ENCODE data around the gene BEST2. TPM values are rescaled to one million over a fixed set of nuclear protein-coding genes. Genes with fewer than 3 reads are reported as not detected.

BEST2 gene
- total RNA-seq, 2 donors from 2014 or later, result 12.1 to 22.6 TPM

- H3K36me3 ChIP-seq, result no peaks in the 10 kb centered on the region
- intact Hi-C loops (cut with DNase I), result no loop called here
- no peaks in the 10 kb centered on the region for H3K27me3 ChIP-seq
- TF ChIP-seq CTCF (IDR thresholded peaks at IDR 0.05), result no peak
- peak; percentile 71 for DNase-seq
- H3K9me3 ChIP-seq, result no peaks in the 10 kb centered on the region
- peak overlapping the region; percentile 41 to 52 for H3K9ac ChIP-seq (ENCODE audit: low read depth in 2 of 2, low read length in 2 of 2)
- H3K4me3 ChIP-seq, result no peak overlapping the region
- H3K27ac ChIP-seq, result peak overlapping the region; percentile 100
- H3K4me1 ChIP-seq, result peaks cover 35% of the 10 kb centered on the region
Measured at GRCh38 chr19:12783849-12784393, 32.3 kb downstream of the BEST2 start.

GRCh38 chr19:12784394-12784870 lies 32.8 kb downstream of the BEST2 start:
- H3K27ac ChIP-seq, result peak overlapping the region; percentile 100
- H3K27me3 ChIP-seq, result no peaks in the 10 kb centered on the region
- DNase-seq, result no peak
- intact Hi-C loops (cut with DNase I), result no loop called here
- no peaks in the 10 kb centered on the region for H3K36me3 ChIP-seq
- no peaks in the 10 kb centered on the region for H3K9me3 ChIP-seq
- TF ChIP-seq CTCF (IDR thresholded peaks at IDR 0.05), result no peak
- H3K4me3 ChIP-seq, result no peak overlapping the region
- H3K9ac ChIP-seq (ENCODE audit: low read depth in 2 of 2, low read length in 2 of 2), result peak overlapping the region in 1 of 2 donors; percentile 41
- peaks cover 35% of the 10 kb centered on the region for H3K4me1 ChIP-seq

- intact Hi-C loops (cut with DNase I), result no loop called here
- peak overlapping the region; percentile 100 for H3K27ac ChIP-seq
- no peaks in the 10 kb centered on the region for H3K9me3 ChIP-seq
- peak overlapping the region in 1 of 2 donors; percentile 41 for H3K9ac ChIP-seq (ENCODE audit: low read depth in 2 of 2, low read length in 2 of 2)
- no peak for DNase-seq
- peaks cover 35% of the 10 kb centered on the region for H3K4me1 ChIP-seq
- H3K27me3 ChIP-seq, result no peaks in the 10 kb centered on the region
- no peak overlapping the region for H3K4me3 ChIP-seq
- TF ChIP-seq CTCF (IDR thresholded peaks at IDR 0.05), result no peak
- H3K36me3 ChIP-seq, result no peaks in the 10 kb centered on the region
Measured at GRCh38 chr19:12784871-12785430, 33.4 kb downstream of the BEST2 start.

GRCh38 chr19:12785431-12786031 lies 33.9 kb downstream of the BEST2 start:
- Histone ChIP-seq H3K4me3 (no peak overlapping the region), H3K9ac (ENCODE audit: low read depth in 2 of 2, low read length in 2 of 2) (peak overlapping the region; percentile 41 to 58)
- intact Hi-C loops (cut with DNase I), result no loop called here

More at GRCh38 chr19:12785431-12786031, 33.9 kb downstream of the BEST2 start:
- Histone ChIP-seq H3K27me3 (no peaks in the 10 kb centered on the region), H3K27ac (peak overlapping the region; percentile 100), H3K36me3 (no peaks in the 10 kb centered on the region), H3K4me1 (peaks cover 35% of the 10 kb centered on the region), H3K9me3 (no peaks in the 10 kb centered on the region)
- peak; percentile 53 for DNase-seq
- TF ChIP-seq CTCF (IDR thresholded peaks at IDR 0.05), result no peak

All from colonic mucosa (tissue), 4 donors.